Esophagus (tissue), 2 donors: Measurements from ENCODE around the gene SART3. TPM values are rescaled to one million over a fixed set of nuclear protein-coding genes. Genes with fewer than 3 reads are reported as not detected.

Experiments used
- H3K27ac ChIP-seq, 2 donors: one replicate each; pipeline ENCODE4 v1.5.1; 2013; ENCODE audit warnings: low read depth in 2 of 2, mild to moderate bottlenecking in 2 of 2, inconsistent platforms in 1 of 2, low read length in 1 of 2, moderate library complexity in 1 of 2
- H3K27me3 ChIP-seq, 2 donors: one replicate each; pipeline ENCODE4 v1.6.1; 2013; ENCODE audit warnings: low read length in 2 of 2, control low read depth in 1 of 2, mild to moderate bottlenecking in 1 of 2; ENCODE audit not compliant: insufficient read depth in 2 of 2, control insufficient read depth in 1 of 2
- H3K36me3 ChIP-seq, 2 donors: one replicate each; pipeline ENCODE4 v1.6.1; 2013; ENCODE audit warnings: low read length in 1 of 2; ENCODE audit not compliant: control insufficient read depth in 2 of 2, insufficient read depth in 2 of 2
- H3K4me1 ChIP-seq, 2 donors: one replicate each; pipeline ENCODE4 v1.6.1; 2013; ENCODE audit warnings: low read length in 1 of 2; ENCODE audit not compliant: control insufficient read depth in 2 of 2, insufficient read depth in 2 of 2
- H3K4me3 ChIP-seq, 2 donors: one replicate each; pipeline ENCODE4 v1.5.1; 2013; ENCODE audit warnings: low read length in 2 of 2, mild to moderate bottlenecking in 2 of 2, low read depth in 1 of 2, moderate library complexity in 1 of 2
- H3K9me3 ChIP-seq, 2 donors: one replicate each; pipeline ENCODE4 v1.6.1; 2013; ENCODE audit warnings: mild to moderate bottlenecking in 2 of 2, low read depth in 1 of 2, low read length in 1 of 2, moderate library complexity in 1 of 2; ENCODE audit not compliant: control insufficient read depth in 2 of 2, insufficient read depth in 1 of 2
- WGBS, 2 donors: extraction: QIAGEN DNeasy Blood & Tissue Kit; methylation state at CpG; one replicate each; pipeline ENCODE4 v1.1.7; 2013; 5-methylcytosine and 5-hydroxymethylcytosine counted together
- polyA plus RNA-seq, 2 donors: library from polyadenylated mRNA; stranded (reverse); fragments of 200-250 nt; gene quantifications; one replicate each; pipeline ENCODE4 v1.2.3, GENCODE V29; 2013
- donor health status: healthy with polysubstance abuse.
- donor health status: Bipolar disorder and iron deficiency.

The SART3 gene
- polyA plus RNA-seq, 2 donors = 10.8 to 16.0 TPM

- Histone ChIP-seq H3K9me3 (no peaks in the 10 kb centered on the region), H3K4me1 (peaks cover 0 to 3% of the 10 kb centered on the region in 2 donors), H3K27ac (no peak overlapping the region), H3K36me3 (no peaks in the 10 kb centered on the region), H3K4me3 (no peak overlapping the region), H3K27me3 (no peaks in the 10 kb centered on the region)
- 45 to 49% methylated on average over 14 of the region's 14 CpGs for WGBS, 2 donors
Observed at GRCh38 chr12:108604208-108604941, 43.4 kb upstream of the SART3 start.

GRCh38 chr12:108603743-108604142 is 42.8 kb upstream of the SART3 start:
- 78 to 84% methylated on average over 4 of the region's 4 CpGs for WGBS, 2 donors
- Histone ChIP-seq H3K4me1 (peaks cover 0 to 3% of the 10 kb centered on the region in 2 donors), H3K27me3 (no peaks in the 10 kb centered on the region), H3K27ac (no peak overlapping the region), H3K4me3 (no peak overlapping the region), H3K36me3 (no peaks in the 10 kb centered on the region), H3K9me3 (no peaks in the 10 kb centered on the region)

- 90 to 91% methylated on average over 15 of the region's 15 CpGs for WGBS, 2 donors
- H3K36me3 ChIP-seq = no peaks in the 10 kb centered on the region
Observed at GRCh38 chr12:108602976-108603704, 42.2 kb upstream of the SART3 start.

GRCh38 chr12:108602209-108602705 is 41.3 kb upstream of the SART3 start:
- no peak overlapping the region for H3K4me3 ChIP-seq
- H3K36me3 ChIP-seq = no peaks in the 10 kb centered on the region
- no peaks in the 10 kb centered on the region for H3K9me3 ChIP-seq
- 94 to 97% methylated on average over 9 of the region's 9 CpGs for WGBS, 2 donors
- H3K27me3 ChIP-seq = no peaks in the 10 kb centered on the region
- H3K4me1 ChIP-seq = peaks cover 0 to 3% of the 10 kb centered on the region in 2 donors
- no peak overlapping the region for H3K27ac ChIP-seq

More at GRCh38 chr12:108602976-108603704, 42.2 kb upstream of the SART3 start:
- Histone ChIP-seq H3K27ac (no peak overlapping the region), H3K9me3 (no peaks in the 10 kb centered on the region), H3K4me3 (no peak overlapping the region), H3K4me1 (peaks cover 0 to 3% of the 10 kb centered on the region in 2 donors), H3K27me3 (no peaks in the 10 kb centered on the region)

- WGBS, 2 donors = 46 to 50% methylated on average over 4 of the region's 4 CpGs
- Histone ChIP-seq H3K27me3 (no peaks in the 10 kb centered on the region), H3K4me3 (no peak overlapping the region), H3K9me3 (no peaks in the 10 kb centered on the region), H3K27ac (no peak overlapping the region), H3K4me1 (peaks cover 0 to 3% of the 10 kb centered on the region in 2 donors), H3K36me3 (no peaks in the 10 kb centered on the region)
Observed at GRCh38 chr12:108600702-108601007, 39.7 kb upstream of the SART3 start.

GRCh38 chr12:108599948-108600701 is 39.2 kb upstream of the SART3 start:
- Histone ChIP-seq H3K9me3 (no peaks in the 10 kb centered on the region), H3K27me3 (no peaks in the 10 kb centered on the region), H3K27ac (no peak overlapping the region), H3K36me3 (no peaks in the 10 kb centered on the region), H3K4me3 (no peak overlapping the region), H3K4me1 (peaks cover 0 to 3% of the 10 kb centered on the region in 2 donors)
- 78 to 84% methylated on average over 10 of the region's 10 CpGs for WGBS, 2 donors

GRCh38 chr12:108599541-108599940 is 38.6 kb upstream of the SART3 start:
- Histone ChIP-seq H3K27ac (no peak overlapping the region), H3K27me3 (no peaks in the 10 kb centered on the region), H3K4me1 (peaks cover 0 to 3% of the 10 kb centered on the region in 2 donors), H3K9me3 (no peaks in the 10 kb centered on the region), H3K36me3 (no peaks in the 10 kb centered on the region), H3K4me3 (no peak overlapping the region)
- 65 to 74% methylated on average over 6 of the region's 6 CpGs for WGBS, 2 donors

GRCh38 chr12:108598553-108599250 is 37.7 kb upstream of the SART3 start:
- no peak overlapping the region for H3K27ac ChIP-seq
- WGBS, 2 donors = 87 to 90% methylated on average over 11 of the region's 11 CpGs
- H3K4me3 ChIP-seq = no peak overlapping the region
- H3K36me3 ChIP-seq = no peaks in the 10 kb centered on the region
- peaks cover 0 to 3% of the 10 kb centered on the region in 2 donors for H3K4me1 ChIP-seq
- H3K9me3 ChIP-seq = no peaks in the 10 kb centered on the region
- H3K27me3 ChIP-seq = no peaks in the 10 kb centered on the region
